ENCODE data around the gene SORBS1.

GRCh38 chr10:95505641-95506040 lies 55.5 kb downstream of the SORBS1 start:
- TF ChIP-seq CTCF (IDR thresholded peaks at IDR 0.05) = no peak
- no peak for TF ChIP-seq ESRRA (CRISPR knock-in tag; IDR thresholded peaks at IDR 0.05; ENCODE audit: borderline replicate concordance)
- no peak for TF ChIP-seq PRDM15 (CRISPR knock-in tag; IDR thresholded peaks at IDR 0.05)
- TF ChIP-seq GRHL2 (CRISPR knock-in tag; IDR thresholded peaks at IDR 0.05; ENCODE audit: insufficient replicate concordance, severe bottlenecking) = no peak
- TF ChIP-seq IRF1 (CRISPR knock-in tag; IDR thresholded peaks at IDR 0.05) = no peak
- TF ChIP-seq OVOL2 (CRISPR knock-in tag; IDR thresholded peaks at IDR 0.05; ENCODE audit: borderline replicate concordance) = no peak

Data from WTC11 (cell line).